HL-60/S4 treated with phorbol 12-myristate 13-acetate at 8.2 ng/mL for 4 days and 3 days (cell line): ENCODE results near the gene DMRT3.

ENCODE experiments used
- in situ Hi-C: fragments of 300-500 bp; cut with MboI; formaldehyde crosslinking; loops from 2 replicates; pipeline ENCODE4 v1.15.0; 2022; ENCODE audit warnings: low sequenced_read_pairs

Gene DMRT3, protein sequence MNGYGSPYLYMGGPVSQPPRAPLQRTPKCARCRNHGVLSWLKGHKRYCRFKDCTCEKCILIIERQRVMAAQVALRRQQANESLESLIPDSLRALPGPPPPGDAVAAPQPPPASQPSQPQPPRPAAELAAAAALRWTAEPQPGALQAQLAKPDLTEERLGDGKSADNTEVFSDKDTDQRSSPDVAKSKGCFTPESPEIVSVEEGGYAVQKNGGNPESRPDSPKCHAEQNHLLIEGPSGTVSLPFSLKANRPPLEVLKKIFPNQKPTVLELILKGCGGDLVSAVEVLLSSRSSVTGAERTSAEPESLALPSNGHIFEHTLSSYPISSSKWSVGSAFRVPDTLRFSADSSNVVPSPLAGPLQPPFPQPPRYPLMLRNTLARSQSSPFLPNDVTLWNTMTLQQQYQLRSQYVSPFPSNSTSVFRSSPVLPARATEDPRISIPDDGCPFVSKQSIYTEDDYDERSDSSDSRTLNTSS

DNA sequence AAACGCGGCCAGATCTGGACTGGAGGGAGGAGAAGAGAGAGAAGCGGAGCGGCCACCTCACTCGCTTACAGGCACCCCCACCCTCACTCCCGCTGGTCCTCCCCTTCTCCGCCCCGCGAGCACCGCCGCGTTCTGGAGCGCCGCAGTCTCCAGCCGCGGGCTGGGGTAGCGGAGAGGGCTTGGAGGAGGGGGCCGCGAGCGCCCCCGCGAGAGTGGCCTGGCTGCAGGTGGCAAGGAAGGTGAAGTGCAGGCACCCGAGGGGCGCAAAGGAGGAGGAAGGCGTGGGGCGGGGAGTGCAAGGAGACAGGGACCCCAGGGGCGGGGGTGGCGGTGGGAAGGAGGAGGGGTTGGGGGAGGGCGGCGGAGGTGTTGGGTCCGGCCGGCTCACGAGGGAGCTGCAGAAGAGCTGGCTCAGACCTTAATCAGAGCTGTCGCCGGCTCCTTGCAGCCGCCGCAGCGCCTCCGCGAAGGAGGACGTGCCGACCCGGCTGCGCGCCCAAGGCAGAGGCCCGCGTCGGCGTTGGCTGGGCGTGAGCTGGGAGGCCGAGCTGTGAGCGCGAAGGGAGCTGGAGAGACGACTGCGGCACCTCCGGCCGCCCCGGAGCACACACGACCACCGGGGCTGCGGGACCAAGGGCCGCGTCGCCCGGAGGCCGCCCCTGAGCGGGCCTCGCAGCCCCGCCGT is at the start of gene DMRT3:
DMRT3 (plus strand) TSS at position 398 of the 685 bp plus-strand sequence. CDS start 347 bp downstream, outside the sequence.
- in situ Hi-C loops, result no loop called here

DNA sequence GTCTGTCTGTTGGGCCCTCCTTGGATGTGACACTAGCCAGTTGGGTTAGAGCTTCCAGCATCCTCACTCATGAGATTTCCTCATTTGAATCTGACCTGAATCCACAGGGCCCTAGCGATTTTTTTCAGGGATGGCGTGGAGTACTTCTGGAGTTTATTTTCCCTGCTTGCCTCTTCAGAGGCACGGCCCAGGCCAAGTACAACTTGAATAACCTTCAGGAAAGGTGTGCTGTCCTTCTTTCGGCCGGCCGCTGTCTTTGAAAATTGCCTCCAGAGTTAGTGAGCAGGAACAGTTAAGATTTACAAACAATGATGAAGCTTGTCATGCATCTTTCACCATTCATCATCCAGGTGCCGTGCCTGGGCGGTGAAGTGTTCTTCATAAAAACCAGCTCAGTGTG is 49.5 kb upstream of the DMRT3 start:
- in situ Hi-C loops, result no loop called here

DNA sequence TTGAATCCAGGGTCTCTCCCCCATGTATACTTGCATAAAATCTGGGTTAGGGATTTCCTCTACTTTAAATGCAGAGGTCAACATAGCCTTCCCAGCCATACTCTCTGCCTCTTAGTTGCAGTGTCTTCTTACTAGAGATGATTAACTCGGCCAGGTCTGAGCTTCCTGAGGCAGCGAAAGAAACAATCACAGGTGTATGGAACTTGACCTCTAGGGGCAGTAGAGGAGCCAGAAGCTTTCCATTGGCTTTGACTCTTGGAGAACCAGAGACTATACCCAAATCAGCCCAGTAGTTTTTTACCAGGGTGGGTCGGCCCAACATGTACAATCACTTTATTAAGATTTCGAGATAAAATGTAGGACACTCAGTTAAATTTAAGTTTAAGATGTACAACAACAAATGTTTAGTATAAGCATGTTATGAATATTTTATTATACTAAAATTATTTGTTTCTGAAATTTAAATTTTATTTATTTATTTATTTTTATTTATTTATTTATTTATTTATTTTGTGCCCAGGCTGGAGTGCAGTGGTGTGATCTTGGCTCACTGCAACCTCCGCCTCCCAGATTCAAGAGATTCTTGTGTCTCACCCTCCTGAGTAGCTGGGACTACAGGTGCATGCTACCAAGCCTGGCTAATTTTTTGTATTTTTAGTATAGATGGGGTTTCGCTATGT is 48.0 kb upstream of the DMRT3 start:
- in situ Hi-C loops, result no loop called here

DNA sequence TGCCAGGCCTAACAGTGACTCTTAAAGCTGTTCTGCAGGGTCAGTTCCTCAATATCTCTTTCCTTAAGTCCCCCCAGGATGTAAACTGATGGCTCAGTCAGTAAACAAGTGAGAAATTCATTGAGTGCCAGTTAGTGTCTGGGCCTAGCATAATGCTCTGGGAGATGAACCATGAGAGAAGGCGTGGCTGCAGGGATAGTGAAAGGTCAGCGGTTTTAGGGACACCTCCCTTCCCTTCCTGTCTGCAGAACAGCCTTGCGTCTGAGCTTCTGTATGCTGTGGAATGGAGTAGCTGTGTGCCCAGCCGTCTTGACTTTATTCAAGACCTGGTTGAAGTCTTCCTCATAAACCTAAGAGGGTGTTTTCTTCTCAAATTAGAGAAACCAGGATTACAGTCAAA is 46.7 kb upstream of the DMRT3 start:
- in situ Hi-C loops, result no loop called here

DNA sequence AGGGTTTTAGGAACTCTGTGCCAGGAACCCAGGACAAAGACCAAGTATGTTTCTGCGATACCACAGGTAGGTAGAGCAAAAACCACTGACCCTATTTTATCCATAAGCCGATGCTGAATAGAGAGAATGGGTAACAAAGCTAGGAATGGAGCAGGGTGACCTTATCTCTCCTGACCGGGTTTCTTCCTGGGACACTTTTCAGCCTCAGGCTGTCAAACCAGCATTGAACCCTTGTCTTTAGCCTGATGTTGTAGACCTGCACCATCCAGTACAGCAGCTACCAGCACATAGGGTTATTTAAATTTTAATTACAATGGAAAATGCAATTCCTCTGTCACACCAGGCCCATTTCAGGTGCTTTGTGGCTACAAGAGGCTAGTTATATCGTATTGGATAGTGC is 43.1 kb upstream of the DMRT3 start:
- in situ Hi-C loops, result no loop called here

DNA sequence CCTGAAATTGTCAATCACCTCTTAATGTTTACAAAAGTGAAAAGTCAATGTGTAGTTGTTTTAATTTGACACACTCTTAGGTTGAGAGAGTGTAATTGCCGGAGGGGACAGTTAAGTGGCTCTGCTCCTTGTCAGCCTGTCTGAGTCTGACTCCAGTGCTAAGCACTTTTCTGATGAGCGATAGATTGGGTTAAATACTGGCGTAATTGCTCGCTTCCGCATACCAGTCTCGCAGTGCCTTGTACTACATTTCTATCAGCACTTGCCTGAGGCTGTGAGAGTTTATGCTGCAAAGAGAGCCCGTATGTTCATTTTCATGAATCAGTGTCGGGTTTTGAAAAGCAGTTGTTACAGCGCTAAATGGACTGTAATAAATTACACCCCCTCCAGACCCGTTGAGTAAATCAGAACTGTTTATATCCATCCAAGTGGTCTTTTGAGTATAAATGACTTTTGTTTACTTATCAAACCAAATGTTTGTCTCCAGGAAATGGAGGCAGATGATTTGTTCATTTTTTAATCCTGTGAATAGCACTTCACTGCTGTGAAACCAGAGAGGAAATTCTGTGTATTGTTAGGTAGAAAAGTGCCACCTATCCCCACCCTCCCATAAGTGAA is 41.0 kb upstream of the DMRT3 start:
- in situ Hi-C loops, result no loop called here

DNA sequence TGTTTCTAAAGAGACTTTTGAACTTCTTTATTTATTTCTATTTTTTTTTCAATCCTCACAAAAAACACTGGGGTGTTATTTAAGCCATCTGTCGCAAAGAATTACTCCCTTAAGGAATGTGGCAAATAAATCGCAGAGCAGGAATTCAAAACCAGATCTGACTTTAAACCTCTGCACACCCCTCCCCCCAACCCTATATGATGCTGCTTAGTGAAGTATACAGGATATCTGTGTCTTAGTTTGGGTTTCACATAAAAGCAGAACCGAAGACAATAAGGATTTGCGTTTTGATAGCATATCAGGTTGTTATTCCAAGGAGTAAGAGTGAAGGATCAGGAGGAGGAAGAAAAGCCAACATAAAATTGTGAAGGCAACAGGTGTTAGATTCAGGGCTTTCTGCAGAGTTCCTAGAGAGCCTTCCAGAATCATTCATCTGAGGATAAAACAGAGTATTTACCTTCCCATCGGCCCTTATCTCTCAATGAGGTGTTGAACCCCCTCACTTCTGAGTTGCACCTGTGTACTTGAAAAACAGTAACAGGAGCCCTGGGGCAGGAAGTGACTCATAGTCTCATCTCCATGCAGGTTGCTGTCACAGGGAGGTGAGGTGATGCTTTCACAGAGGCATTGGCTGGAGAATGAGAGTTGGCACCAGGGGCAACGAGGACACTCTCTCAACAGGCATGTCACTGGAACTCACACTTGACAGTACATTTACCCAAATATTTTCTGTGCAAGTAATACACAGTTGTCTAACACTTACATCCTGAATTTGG is 33.5 kb upstream of the DMRT3 start:
- in situ Hi-C loops, result no loop called here

DNA sequence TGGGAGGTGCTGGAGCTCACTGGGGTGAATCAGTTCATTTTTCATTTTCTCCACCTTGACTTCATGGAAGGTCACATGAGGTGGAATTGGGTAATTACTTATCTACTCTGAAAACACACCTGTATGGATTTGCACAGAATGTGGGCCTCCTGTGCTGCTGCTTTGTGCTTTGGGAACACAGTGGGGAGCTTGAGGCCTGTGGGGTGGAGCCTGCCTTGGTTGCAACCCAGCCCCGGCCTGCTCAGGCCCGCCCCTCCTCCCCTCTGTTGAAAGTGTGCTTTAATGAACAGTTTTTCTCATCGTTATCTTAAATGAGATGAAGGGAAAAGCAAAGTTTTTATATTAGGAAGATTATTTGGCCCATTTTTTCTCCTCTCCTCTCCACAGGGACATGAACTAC is 28.5 kb upstream of the DMRT3 start:
- in situ Hi-C loops, result no loop called here

DNA sequence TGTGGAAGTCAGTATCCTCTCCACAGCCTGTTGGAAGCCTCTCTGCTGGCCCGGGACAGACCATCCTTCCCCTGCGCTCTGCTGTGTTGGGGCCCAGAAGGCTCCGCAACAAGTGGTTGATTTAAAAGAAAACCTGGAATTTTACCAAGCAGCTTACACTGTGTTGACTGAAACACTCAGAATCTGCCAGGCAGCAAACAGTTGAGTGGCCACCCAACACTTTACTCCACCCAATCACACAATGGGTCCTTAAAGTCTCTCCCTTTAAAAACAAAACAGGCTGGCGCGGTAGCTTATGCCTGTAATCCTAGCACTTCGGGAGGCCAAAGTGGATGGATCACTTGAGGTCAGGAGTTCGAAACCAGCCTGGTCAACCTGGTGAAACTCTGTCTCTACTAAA is 28.0 kb upstream of the DMRT3 start:
- in situ Hi-C loops, result no loop called here

DNA sequence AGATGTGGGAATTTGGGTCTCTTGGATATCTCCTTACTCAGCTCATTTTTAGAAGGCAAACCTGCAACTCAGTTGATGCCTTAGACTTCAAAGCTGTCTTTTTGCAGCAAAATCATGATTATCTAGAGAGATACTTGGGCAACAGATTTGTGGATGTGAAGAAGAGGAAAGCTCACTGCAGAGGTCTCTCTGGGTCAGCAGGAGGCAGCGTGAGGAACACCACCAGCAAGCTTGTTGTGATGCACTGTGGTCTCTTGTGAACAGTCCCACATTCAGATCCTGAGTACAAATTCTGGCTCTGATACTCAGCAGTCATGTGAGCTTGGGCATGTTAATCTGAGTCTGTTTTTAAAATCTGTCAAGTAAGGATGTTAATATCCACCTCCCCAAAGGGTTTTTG is 26.3 kb upstream of the DMRT3 start:
- in situ Hi-C loops, result no loop called here

DNA sequence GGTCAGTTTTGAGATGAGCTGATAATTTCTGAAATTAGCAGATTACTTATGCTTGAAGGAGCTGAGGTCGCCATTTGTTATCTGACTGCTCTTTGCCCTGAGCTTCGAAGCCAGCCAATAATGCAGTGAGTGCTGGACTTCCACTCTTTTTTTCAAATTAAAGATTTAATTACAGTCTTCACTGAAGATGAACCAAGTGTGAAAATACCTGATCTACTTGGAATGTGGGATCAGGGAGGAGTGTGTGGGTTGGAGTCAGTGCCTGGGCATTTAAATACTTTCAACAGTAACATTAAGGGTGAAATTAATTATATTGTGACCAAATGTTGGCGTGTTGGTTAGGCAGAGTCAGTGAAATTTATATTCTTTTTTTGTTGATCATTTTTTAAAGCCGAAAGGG is 23.9 kb upstream of the DMRT3 start:
- in situ Hi-C loops, result no loop called here

DNA sequence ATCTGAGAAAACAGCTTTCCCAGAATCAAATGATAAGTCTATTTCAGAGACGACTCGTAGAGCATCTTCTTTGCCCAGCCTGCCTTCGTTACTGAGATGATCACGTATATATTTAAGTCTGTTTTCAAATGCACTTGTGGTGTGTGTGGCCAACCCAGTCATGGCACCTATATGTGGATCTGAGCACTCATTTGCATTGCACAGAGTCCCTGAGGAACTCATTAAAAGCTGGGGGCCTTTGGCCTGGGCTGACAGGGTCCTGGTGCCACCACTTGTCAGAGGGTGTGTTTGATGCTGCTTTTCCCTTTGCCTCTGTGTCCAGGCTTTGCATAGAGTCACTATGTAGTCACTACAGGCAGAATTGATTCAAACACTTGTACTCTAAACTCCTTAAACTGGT is 17.4 kb upstream of the DMRT3 start:
- in situ Hi-C loops, result no loop called here

DNA sequence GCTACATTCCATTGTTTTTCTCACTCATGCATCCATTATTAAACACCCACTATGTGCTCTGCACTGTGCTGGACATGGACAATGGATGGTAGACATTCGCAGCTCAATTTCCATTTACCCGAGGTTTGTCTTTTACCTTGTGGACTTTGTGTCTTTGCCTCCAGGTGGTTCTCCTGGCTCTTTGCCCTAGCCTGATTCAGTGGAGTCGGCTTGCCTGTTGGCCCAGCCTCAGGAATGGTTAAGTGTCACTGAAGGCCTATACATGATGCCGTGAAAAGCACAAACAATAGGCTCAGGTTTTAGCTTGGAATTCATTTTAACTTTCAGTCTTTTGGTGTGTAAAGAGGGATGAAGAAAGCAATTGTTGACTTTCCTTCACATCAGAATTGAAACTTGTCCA is 16.5 kb upstream of the DMRT3 start:
- in situ Hi-C loops, result no loop called here

DNA sequence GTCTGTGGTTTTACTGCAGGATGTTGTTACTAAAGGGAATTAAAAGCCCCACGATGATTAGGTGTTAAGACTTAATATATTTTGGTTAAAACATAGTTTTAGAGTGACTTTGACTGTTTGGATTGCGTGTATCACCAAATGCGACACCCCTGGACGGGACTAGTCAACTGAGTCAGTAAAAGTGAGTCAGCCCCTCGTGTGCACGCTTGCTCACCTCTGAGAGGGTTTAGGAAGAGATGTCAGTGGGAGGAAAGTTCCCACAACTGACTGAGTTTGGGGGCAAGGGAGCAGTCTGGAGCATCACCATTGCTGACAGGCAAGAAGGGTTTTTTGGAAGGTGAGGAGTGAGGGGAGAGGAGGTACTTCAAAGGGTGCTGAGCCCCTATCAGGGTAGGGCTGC is 14.4 kb upstream of the DMRT3 start:
- in situ Hi-C loops, result no loop called here

DNA sequence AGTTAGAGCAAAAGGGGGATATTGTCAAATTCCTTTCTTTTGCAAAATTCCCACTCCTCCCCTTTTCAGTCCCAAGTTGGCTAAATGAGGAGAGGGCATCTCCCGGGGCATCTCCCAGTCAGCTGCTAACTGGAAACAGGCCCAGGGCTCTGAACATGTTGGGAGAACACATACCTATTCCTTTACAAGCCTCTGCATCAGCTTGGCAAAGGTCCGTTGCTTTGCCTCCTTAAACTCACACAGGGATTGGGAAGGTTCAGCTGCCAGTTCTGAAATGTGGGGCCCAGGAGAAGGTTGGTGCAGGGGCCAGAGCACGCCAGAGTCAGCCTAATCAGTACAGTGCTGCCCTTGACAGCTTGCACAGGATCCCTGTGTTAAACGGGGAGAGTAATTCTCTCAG is 11.0 kb upstream of the DMRT3 start:
- in situ Hi-C loops, result no loop called here

DNA sequence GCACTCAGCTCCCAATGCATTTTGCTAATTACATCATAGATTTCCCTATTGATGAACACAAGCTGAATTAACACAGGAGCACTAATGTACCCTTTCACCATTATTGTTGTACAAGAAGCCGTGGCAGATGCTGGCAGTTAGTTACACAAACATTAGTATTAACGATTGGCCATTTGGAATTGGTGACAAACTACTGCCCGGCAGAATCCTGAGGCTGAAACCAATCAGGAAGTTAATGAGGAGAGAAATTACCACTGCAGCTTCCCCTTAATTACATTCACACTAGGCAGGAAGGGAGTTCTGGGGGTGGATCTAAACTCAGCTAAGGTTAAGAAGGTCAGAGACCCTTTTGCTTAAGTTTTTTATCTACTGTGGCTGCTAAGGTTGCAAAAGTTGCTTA is 9.6 kb upstream of the DMRT3 start:
- in situ Hi-C loops, result no loop called here

DNA sequence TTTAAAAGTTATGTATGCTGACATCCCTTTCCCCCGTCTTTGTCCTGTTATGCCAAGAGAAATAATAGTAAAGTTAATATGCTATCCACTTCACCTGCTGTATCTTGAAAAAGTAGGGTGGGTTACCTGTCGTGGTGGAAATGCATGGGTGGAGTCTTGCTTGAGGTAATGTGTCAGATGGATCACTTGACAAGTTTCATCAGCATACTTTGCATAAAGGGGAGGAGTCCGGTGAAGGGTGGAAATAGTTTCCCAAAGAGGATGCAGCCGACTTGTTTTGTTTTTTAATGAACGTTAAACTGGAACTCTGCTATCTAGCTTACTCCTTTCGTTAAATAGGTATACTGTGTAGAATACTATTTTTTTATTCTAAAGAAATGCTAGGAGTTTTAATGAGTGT is 9.0 kb upstream of the DMRT3 start:
- in situ Hi-C loops, result no loop called here

DNA sequence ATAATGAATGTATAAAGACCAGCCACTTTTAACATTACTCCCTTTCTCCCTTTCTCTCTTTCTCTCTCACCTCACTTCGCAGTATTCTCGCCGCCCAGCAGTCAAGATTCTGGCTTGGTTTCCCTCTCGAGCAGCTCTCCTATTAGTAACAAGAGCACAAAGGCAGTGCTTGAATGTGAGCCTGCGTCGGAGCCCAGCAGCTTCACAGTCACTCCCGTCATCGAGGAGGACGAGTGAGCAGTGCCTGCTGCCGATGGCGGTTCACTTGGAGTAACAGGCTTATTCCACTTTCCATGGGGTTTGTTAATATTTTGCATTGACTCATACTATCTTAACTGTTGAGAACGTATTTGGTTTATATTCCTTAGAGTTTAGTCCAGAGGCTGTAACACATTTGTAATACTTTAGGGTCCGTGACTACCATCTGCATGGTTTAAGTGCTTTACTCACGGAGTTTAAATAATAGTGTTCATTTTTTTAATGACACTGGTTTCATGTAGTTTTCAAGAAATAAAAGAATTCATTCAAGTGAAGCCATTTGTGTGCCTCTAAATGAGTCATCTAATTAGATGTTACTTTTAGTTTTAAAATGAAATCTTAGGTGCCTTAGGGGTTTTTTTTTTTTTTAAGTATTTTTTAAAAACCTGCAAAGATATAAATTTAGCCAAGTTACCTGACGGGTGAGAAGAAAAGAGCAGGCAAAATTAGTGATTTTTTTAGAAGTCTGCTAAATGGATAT is 8.4 kb upstream of the DMRT3 start:
- in situ Hi-C loops, result no loop called here

DNA sequence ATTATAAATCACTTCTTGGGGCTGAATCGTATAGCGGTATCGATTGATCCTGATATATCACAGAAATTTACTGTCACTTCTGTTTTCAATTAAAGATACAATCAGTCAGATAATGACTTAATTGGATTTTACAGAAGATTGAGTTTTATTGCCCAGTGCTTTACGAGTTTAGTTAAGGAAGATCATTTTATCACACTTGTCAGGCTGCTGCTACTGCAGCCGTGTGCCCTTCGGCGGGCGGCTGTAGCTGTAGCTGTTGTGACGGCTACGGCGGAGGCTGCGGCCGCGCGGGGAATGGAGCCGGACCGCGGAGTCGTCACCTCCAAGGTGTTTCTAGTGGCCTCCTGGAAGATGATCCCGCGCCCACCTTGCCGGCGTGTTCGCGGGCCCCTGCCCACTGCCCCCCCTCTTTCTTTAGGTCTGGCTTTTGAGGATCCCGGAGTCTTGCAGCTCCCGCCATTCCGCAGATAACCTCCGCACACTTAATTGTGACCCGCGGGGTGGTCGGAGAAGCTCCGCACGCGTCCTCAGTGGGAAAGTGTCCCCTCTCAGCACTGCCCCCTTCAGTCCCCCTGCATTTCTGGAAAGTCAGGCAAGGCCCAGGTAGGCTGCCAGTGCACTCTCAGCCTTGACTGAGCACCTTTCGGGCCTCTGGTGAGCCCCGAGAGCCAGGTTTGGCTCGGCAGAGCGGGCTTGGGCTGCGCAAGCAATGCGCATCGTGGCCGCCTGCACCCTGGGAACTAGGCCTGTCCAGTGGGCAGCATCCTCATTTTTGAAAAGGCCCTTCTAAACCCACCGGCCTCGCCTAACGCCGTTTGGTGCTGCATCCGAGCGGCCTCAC is 6.9 kb upstream of the DMRT3 start:
- in situ Hi-C loops, result no loop called here
